ENCODE measurements around the gene AARS2. TPM values are rescaled to one million over a fixed set of nuclear protein-coding genes. Genes with fewer than 3 reads are reported as not detected.

The AARS2 gene
- total and polyA plus RNA-seq, 2 of the 4 experiments (the other 2 are of a cell fraction), result 9.1 to 10.4 TPM

GRCh38 chr6:44307217-44307616, 5.9 kb downstream of the AARS2 start:
- Histone ChIP-seq H3K27ac (ENCODE audit: insufficient read depth, low read length) (no peak overlapping the region), H3K4me2 (ENCODE audit: low read depth, low read length) (no peak overlapping the region), H3K4me3 (ENCODE audit: insufficient read depth, low read depth, low read length) (no peak overlapping the region), H2BK15ac (ENCODE audit: low read depth, low read length) (no peak overlapping the region), H2AFZ (replicated peaks; ENCODE audit: low read length, poor library complexity) (no peak overlapping the region), H3K9me1 (ENCODE audit: insufficient read depth, low read length) (peaks cover 8% of the 10 kb centered on the region), H4K91ac (ENCODE audit: insufficient read depth, low read depth, low read length) (no peak overlapping the region), H3K4me1 (ENCODE audit: control insufficient read depth, insufficient read depth, low read length) (peaks cover 6% of the 10 kb centered on the region), H4K8ac (ENCODE audit: low read depth in 2 of 2, low read length in 2 of 2) (no peak overlapping the region), H3K79me1 (ENCODE audit: low read depth in 1 of 2, low read length in 2 of 2) (peaks cover 16% of the 10 kb centered on the region in 2 experiments), H2BK5ac (ENCODE audit: low read depth, low read length, poor library complexity, severe bottlenecking) (no peak overlapping the region), H3K9ac (ENCODE audit: low read depth, low read length) (no peak overlapping the region), H3K4ac (ENCODE audit: low read depth, low read length) (no peak overlapping the region), H2BK20ac (ENCODE audit: low read depth, low read length) (no peak overlapping the region), H3K18ac (ENCODE audit: low read depth, low read length) (no peak overlapping the region), H2AK5ac (ENCODE audit: low read depth, low read length) (no peak overlapping the region), H4K5ac (ENCODE audit: low read depth, low read length) (no peak overlapping the region), H3K36me3 (ENCODE audit: control insufficient read depth, insufficient read depth, low read length) (peaks cover 70% of the 10 kb centered on the region), H3K9me3 (ENCODE audit: control insufficient read depth, insufficient read depth, low read length) (no peaks in the 10 kb centered on the region), H2AK9ac (replicated peaks; ENCODE audit: low read depth, low read length, poor library complexity) (no peak overlapping the region), H3K23ac (ENCODE audit: low read depth, low read length) (no peak overlapping the region), H3K56ac (ENCODE audit: extremely low read depth, insufficient read depth, low read length) (no peak overlapping the region), H4K20me1 (ENCODE audit: insufficient read depth, low read length) (no peaks in the 10 kb centered on the region), H3K14ac (replicated peaks; ENCODE audit: low read depth, low read length) (no peak overlapping the region), H3K27me3 (ENCODE audit: control insufficient read depth, insufficient read depth, low read length) (no peaks in the 10 kb centered on the region), H2BK120ac (ENCODE audit: low read depth, low read length) (no peak overlapping the region)
- no peak for TF ChIP-seq NFE2L2 (IDR thresholded peaks at IDR 0.05; ENCODE audit: low read depth, low read length)
- TF ChIP-seq CTCF (conservative IDR thresholded peaks at IDR 0.05; ENCODE audit: low read depth, low read length), result no peak
- TF ChIP-seq MAFK (IDR thresholded peaks at IDR 0.05; ENCODE audit: low read depth, low read length), result no peak
- no peak for TF ChIP-seq POLR2A (IDR thresholded peaks at IDR 0.05; ENCODE audit: low read depth, low read length)
- no peak for TF ChIP-seq MAZ (IDR thresholded peaks at IDR 0.05; ENCODE audit: borderline replicate concordance, low read depth, low read length)
- no peak for TF ChIP-seq USF2 (IDR thresholded peaks at IDR 0.05; ENCODE audit: low read depth, low read length)
- TF ChIP-seq ELK1 (IDR thresholded peaks at IDR 0.05; ENCODE audit: borderline replicate concordance, low read depth, low read length), result no peak
- TF ChIP-seq SMC3 (IDR thresholded peaks at IDR 0.05; ENCODE audit: low read depth, low read length), result no peak
- TF ChIP-seq MXI1 (IDR thresholded peaks at IDR 0.05; ENCODE audit: borderline replicate concordance, low read depth, low read length), result no peak
- TF ChIP-seq CHD1 (IDR thresholded peaks at IDR 0.05; ENCODE audit: low read depth, low read length), result no peak
- no peak for TF ChIP-seq FOS (IDR thresholded peaks at IDR 0.05; ENCODE audit: low read depth, low read length)
- TF ChIP-seq BHLHE40 (IDR thresholded peaks at IDR 0.05; ENCODE audit: low read depth, low read length), result no peak
- TF ChIP-seq RFX5 (IDR thresholded peaks at IDR 0.05; ENCODE audit: low read depth, low read length), result no peak
- TF ChIP-seq CEBPB (IDR thresholded peaks at IDR 0.05; ENCODE audit: low read depth, low read length), result no peak
- TF ChIP-seq RAD21 (IDR thresholded peaks at IDR 0.05; ENCODE audit: low read length), result no peak
- no peak for TF ChIP-seq RCOR1 (IDR thresholded peaks at IDR 0.05; ENCODE audit: insufficient replicate concordance, low read length)
- dilution Hi-C loops (cut with HindIII; ENCODE audit: low sequenced_read_pairs, unreplicated experiment), result no loop called here
- WGBS, 2 experiments (ENCODE audit: extremely low coverage in 2 of 2, insufficient read length in 1 of 2), result 96% methylated on average over 8 of the region's 10 CpGs; no CpG with 5 or more reads in 1 of the 2 experiments
- DNase-seq (no peak), ATAC-seq (ENCODE audit: low read depth) (no peak)
- POLR2A ChIA-PET (ENCODE audit: unreplicated experiment), result no interaction called here
- CTCF ChIA-PET, result no interaction called here
- intact Hi-C loops (cut with micrococcal nuclease), result no loop called here
- no TSS peak for BruUV-seq (replicated peaks)
- in situ Hi-C loops (cut with MboI; ENCODE audit: low sequenced_read_pairs), result no loop called here

All from IMR-90 (cell line).